H1 (cell line): ENCODE measurements around the gene RSF1. TPM values are rescaled to one million over a fixed set of nuclear protein-coding genes. Genes with fewer than 3 reads are reported as not detected.

Experiments
- CTCF ChIA-PET: fragments of 300-600 bp; sonication (Branson Sonifier 250); formaldehyde crosslinking; loops from one replicate; lab custom pipeline; 2021; ENCODE audit not compliant: partially characterized antibody; lab: Charles Lee
- POLR2A ChIA-PET: fragments of 300-600 bp; sonication (Branson Sonifier 250); formaldehyde crosslinking; loops from one replicate; lab custom pipeline; 2021; ENCODE audit warnings: inconsistent platforms; ENCODE audit not compliant: partially characterized antibody; lab: Charles Lee
- DNase-seq, 2 experiments: peaks; one replicate each; pipeline versions ENCODE4 v3.0.0 to v3.0.0-alpha.2; 2010 to 2022; ENCODE audit warnings: low spot score in 2 of 2, low read depth in 1 of 2, mixed read lengths in 1 of 2
- FAIRE-seq: peaks from 2 replicates; lab custom pipeline; 2011; peaks lifted over from hg19 to GRCh38; lab: Jason Lieb, UNC
- H2AFZ ChIP-seq: 2 replicates; pipeline ENCODE4 v1.8.1; 2012; ENCODE audit warnings: low read length, inconsistent platforms
- H2AK5ac ChIP-seq: 2 replicates; pipeline ENCODE4 v1.6.1; 2013; ENCODE audit warnings: low read depth, low read length
- H2BK120ac ChIP-seq: replicated peaks from 2 replicates; pipeline ENCODE3; 2013; ENCODE audit warnings: low read depth, low read length, inconsistent platforms
- H2BK12ac ChIP-seq: 2 replicates; pipeline ENCODE4 v1.6.1; 2013; ENCODE audit warnings: low read depth, low read length
- H2BK15ac ChIP-seq: 2 replicates; pipeline ENCODE4 v1.6.1; 2013; ENCODE audit warnings: low read length
- H2BK20ac ChIP-seq: 2 replicates; pipeline ENCODE4 v1.6.1; 2013; ENCODE audit warnings: low read length
- H2BK5ac ChIP-seq: 2 replicates; pipeline ENCODE4 v1.6.1; 2013; ENCODE audit warnings: low read depth, low read length
- H3K14ac ChIP-seq: 2 replicates; pipeline ENCODE4 v1.6.1; 2013; ENCODE audit warnings: inconsistent platforms; ENCODE audit not compliant: insufficient read length
- H3K18ac ChIP-seq: 2 replicates; pipeline ENCODE4 v1.6.1; 2013; ENCODE audit warnings: low read length; ENCODE audit errors: extremely low read depth
- H3K23ac ChIP-seq: 2 replicates; pipeline ENCODE4 v1.6.1; 2013; ENCODE audit warnings: inconsistent platforms; ENCODE audit not compliant: insufficient read length
- H3K23me2 ChIP-seq: 2 replicates; pipeline ENCODE4 v1.6.1; 2013; ENCODE audit warnings: low read depth, low read length
- H3K27ac ChIP-seq: 2 replicates; pipeline ENCODE4 v1.6.1; 2011; ENCODE audit warnings: low read depth, low read length, inconsistent platforms
- H3K27me3 ChIP-seq, 4 experiments: replicated peaks in 1 of 4; 1 replicate in 1 of 4; 2 replicates in 3 of 4; pipeline versions ENCODE4 v1.6.1 to v1.8.1; 2011 to 2013; ENCODE audit warnings: low read length in 3 of 4, mild to moderate bottlenecking in 3 of 4, inconsistent platforms in 2 of 4, mixed read lengths in 2 of 4, moderate library complexity in 1 of 4; ENCODE audit not compliant: control insufficient read depth in 3 of 4, insufficient read depth in 3 of 4; ENCODE audit errors: extremely low read depth in 1 of 4
- H3K36me3 ChIP-seq, 4 experiments: 2 replicates each; pipeline versions ENCODE4 v1.6.1 to v1.8.1; 2011 to 2013; ENCODE audit warnings: mild to moderate bottlenecking in 4 of 4, low read length in 3 of 4, moderate library complexity in 2 of 4, control low read depth in 1 of 4, inconsistent platforms in 1 of 4; ENCODE audit not compliant: insufficient read depth in 4 of 4, control insufficient read depth in 2 of 4
- H3K4ac ChIP-seq: replicated peaks from 2 replicates; pipeline ENCODE3; 2013; ENCODE audit warnings: low read length, low read depth, mixed read lengths, inconsistent platforms; ENCODE audit not compliant: insufficient read length
- H3K4me1 ChIP-seq, 4 experiments: replicated peaks in 1 of 4; 1 replicate in 1 of 4; 2 replicates in 3 of 4; pipeline versions ENCODE4 v1.6.1 to v1.8.1; 2011 to 2013; ENCODE audit warnings: low read length in 3 of 4, inconsistent platforms in 2 of 4, mixed read lengths in 1 of 4; ENCODE audit not compliant: insufficient read depth in 4 of 4, control insufficient read depth in 3 of 4
- H3K4me2 ChIP-seq, 2 experiments: 2 replicates each; pipeline versions ENCODE4 v1.6.1 to v1.8.1; 2011 to 2013; ENCODE audit warnings: low read depth in 2 of 2, low read length in 2 of 2, control low read depth in 1 of 2, inconsistent platforms in 1 of 2, mild to moderate bottlenecking in 1 of 2; ENCODE audit not compliant: insufficient read depth in 1 of 2
- H3K4me3 ChIP-seq, 4 experiments: fragments of 200-600, 300-600 bp in 1 of 4; sonication (generic), shearing (Covaris generic), sonication (Bioruptor Twin) in 1 of 4; 2 replicates each; pipeline versions ENCODE4 v1.5.1 to v1.8.1; 2011 to 2016; ENCODE audit warnings: low read length in 4 of 4, low read depth in 3 of 4, control low read depth in 2 of 4, inconsistent platforms in 2 of 4, mild to moderate bottlenecking in 2 of 4, mixed read lengths in 1 of 4, moderate library complexity in 1 of 4; ENCODE audit not compliant: insufficient read depth in 2 of 4; ENCODE audit errors: extremely low read depth in 1 of 4
- H3K56ac ChIP-seq: replicated peaks from 2 replicates; pipeline ENCODE3; 2013; ENCODE audit warnings: low read depth, mild to moderate bottlenecking, mixed read lengths, low read length, inconsistent platforms; ENCODE audit not compliant: insufficient read length
- H3K79me1 ChIP-seq: 2 replicates; pipeline ENCODE4 v1.6.1; 2013; ENCODE audit warnings: low read depth, low read length, control low read depth
- H3K79me2 ChIP-seq, 2 experiments: 2 replicates each; pipeline versions ENCODE4 v1.6.1 to v1.8.1; 2012 to 2013; ENCODE audit warnings: low read length in 2 of 2, mild to moderate bottlenecking in 2 of 2, inconsistent platforms in 1 of 2; ENCODE audit not compliant: insufficient read depth in 2 of 2, control insufficient read depth in 1 of 2
- H3K9ac ChIP-seq, 4 experiments: replicated peaks in 1 of 4; 1 replicate in 1 of 4; 2 replicates in 3 of 4; pipeline versions ENCODE4 v1.6.1 to v1.8.1; 2011 to 2013; ENCODE audit warnings: low read depth in 3 of 4, low read length in 3 of 4, control low read depth in 2 of 4, mild to moderate bottlenecking in 2 of 4, moderate library complexity in 2 of 4, inconsistent platforms in 1 of 4; ENCODE audit errors: extremely low read depth in 1 of 4
- H3K9me3 ChIP-seq, 2 experiments: 2 replicates each; pipeline versions ENCODE4 v1.6.1 to v1.8.1; 2012 to 2013; ENCODE audit warnings: mild to moderate bottlenecking in 2 of 2, moderate library complexity in 2 of 2, control low read depth in 1 of 2, inconsistent platforms in 1 of 2, low read depth in 1 of 2, low read length in 1 of 2, mixed read lengths in 1 of 2; ENCODE audit not compliant: insufficient read depth in 2 of 2
- H4K20me1 ChIP-seq, 2 experiments: replicated peaks in 1 of 2; 2 replicates each; pipeline versions ENCODE3 to v1.8.1; 2011 to 2013; ENCODE audit warnings: inconsistent platforms in 2 of 2, low read length in 2 of 2, mild to moderate bottlenecking in 1 of 2; ENCODE audit not compliant: insufficient read depth in 2 of 2, control insufficient read depth in 1 of 2
- H4K5ac ChIP-seq: 2 replicates; pipeline ENCODE4 v1.6.1; 2013; ENCODE audit warnings: low read length, low read depth, mixed read lengths, inconsistent platforms; ENCODE audit not compliant: insufficient read length
- H4K8ac ChIP-seq: 2 replicates; pipeline ENCODE4 v1.8.0; 2013; ENCODE audit warnings: mild to moderate bottlenecking, moderate library complexity, low read length, inconsistent platforms; ENCODE audit not compliant: insufficient read depth; ENCODE audit errors: extremely low read depth
- H4K91ac ChIP-seq: replicated peaks from 2 replicates; pipeline ENCODE3; 2013; ENCODE audit warnings: low read length, mixed read lengths, inconsistent platforms; ENCODE audit not compliant: insufficient read length
- CHD1 ChIP-seq: IDR thresholded peaks from 2 replicates; pipeline ENCODE4 v1.6.1; 2012; ENCODE audit warnings: low read depth, low read length, improper control_type of control experiment
- RAD21 ChIP-seq, 2 experiments: IDR thresholded peaks in 1 of 2; conservative IDR thresholded peaks in 1 of 2; 2 replicates each; pipeline ENCODE4 v1.6.1; 2011; ENCODE audit warnings: low read depth in 2 of 2, low read length in 2 of 2, improper control_type of control experiment in 1 of 2, inconsistent platforms in 1 of 2, mild to moderate bottlenecking in 1 of 2, moderate library complexity in 1 of 2
- TBP ChIP-seq: IDR thresholded peaks from 2 replicates; pipeline ENCODE4 v1.6.1; 2011; ENCODE audit warnings: low read depth, low read length, improper control_type of control experiment
- WGBS, 2 experiments: shearing (Covaris generic) in 1 of 2; methylation state at CpG; one replicate each; pipeline versions ENCODE4 v1.1.6 to v1.1.7; 2013 to 2015; ENCODE audit warnings: low lambda C conversion rate in 2 of 2, mixed read lengths in 2 of 2, inconsistent platforms in 1 of 2, low coverage in 1 of 2, missing lambda C conversion rate in 1 of 2; ENCODE audit not compliant: insufficient replicate concordance in 2 of 2, insufficient coverage in 1 of 2, insufficient read length in 1 of 2; ENCODE audit errors: extremely low coverage in 1 of 2, missing lambda C conversion rate in 1 of 2; 5-methylcytosine and 5-hydroxymethylcytosine counted together
- polyA plus RNA-seq, 7 experiments: library from polyadenylated mRNA; depleted of rRNA in 3 of 7; stranded (reverse) in 5 of 7; unstranded in 2 of 7; fragments of >200 nt in 5 of 7; fragments of 200-250 nt in 2 of 7; gene quantifications; 1 replicate in 5 of 7; 2 replicates in 1 of 7; 4 replicates in 1 of 7; pipeline versions ENCODE4 v1.2.1 to v1.2.3, GENCODE V29; 2011 to 2013; ENCODE audit warnings: missing spikeins in 2 of 7, mixed read lengths in 2 of 7
- total RNA-seq: library from RNA; stranded (reverse); fragmentation: NEBNext Ultra II Directional; extraction: Animal tissue kit (Norgen Biotek cat#: 25700); gene quantifications from 2 replicates; pipeline ENCODE4 v1.2.1, GENCODE V29; 2021

Gene RSF1
- total and polyA plus RNA-seq, 2 of the 8 experiments (the other 6 are each of a cell fraction or from before 2014, with no cell fraction given) = 17.8 to 87.9 TPM

GRCh38 chr11:77815459-77815858 is 5.1 kb downstream of the RSF1 start:
- Histone ChIP-seq H2AK5ac (no peak overlapping the region), H4K91ac (no peak overlapping the region), H3K9me3 (no peaks in the 10 kb centered on the region; a peak in 2 of 4 replicates), H3K27me3 (no peaks in the 10 kb centered on the region), H3K27ac (no peak overlapping the region), H3K23me2 (peaks cover 2% of the 10 kb centered on the region; the same call in 1 of the 2 replicates), H2BK20ac (no peak overlapping the region), H3K56ac (no peak overlapping the region), H2BK15ac (no peak overlapping the region), H4K8ac (no peak overlapping the region), H3K79me2 (peaks cover 47 to 88% of the 10 kb centered on the region in 2 experiments), H4K5ac (no peak overlapping the region), H3K9ac (no peak overlapping the region), H4K20me1 (peaks cover 5 to 10% of the 10 kb centered on the region in 2 experiments), H2BK120ac (no peak overlapping the region), H3K4ac (no peak overlapping the region), H3K79me1 (peaks cover 5% of the 10 kb centered on the region), H3K4me2 (no peak overlapping the region), H2BK5ac (no peak overlapping the region), H2AFZ (no peak overlapping the region), H2BK12ac (no peak overlapping the region), H3K36me3 (peaks cover 0 to 14% (median 0%) of the 10 kb centered on the region in 4 experiments; a peak in 3 of 8 replicates), H3K18ac (no peak overlapping the region), H3K23ac (no peak overlapping the region), H3K4me1 (peaks cover 0 to 3% (median 2%) of the 10 kb centered on the region in 4 experiments; a peak in 4 of 7 replicates), H3K4me3 (no peak overlapping the region), H3K14ac (no peak overlapping the region)
- WGBS, 2 experiments = 94% methylated on average over 1 of the region's 1 CpG; no CpG with 5 or more reads in 1 of the 2 experiments
- POLR2A ChIA-PET = no interaction called here
- CTCF ChIA-PET = no interaction called here
- FAIRE-seq (no peak), DNase-seq (no peak)
- TF ChIP-seq CHD1 (no peak), TBP (no peak), RAD21 (IDR thresholded peaks at IDR 0.05 in 1 of 2, conservative IDR thresholded peaks at IDR 0.05 in 1 of 2; ENCODE audit: low read depth in 2 of 2, low read length in 2 of 2) (no peak)
